Umbilical cord (tissue), 1 donor: Measurements from ENCODE around the gene DUSP8. TPM values are rescaled to one million over a fixed set of nuclear protein-coding genes. Genes with fewer than 3 reads are reported as not detected.

Experiments
- total RNA-seq: library from RNA; depleted of rRNA; stranded (reverse); fragments of >200 nt; gene quantifications from one replicate; pipeline ENCODE4 v1.2.3, GENCODE V29; 2014; ENCODE audit warnings: low replicate concordance; ENCODE audit not compliant: insufficient read depth

DUSP8 gene
- total RNA-seq, 1 donor from 2014 or later, result 2.4 TPM

Other genes starting within 250 kb of the DUSP8 start
- 2.2 TPM for gene BRSK2, start 182.3 kb downstream of the DUSP8 start, total RNA-seq
- gene MOB2, start 85.5 kb downstream of the DUSP8 start, total RNA-seq, result 33.9 TPM
- gene KRTAP5-1, start 13.0 kb upstream of the DUSP8 start, total RNA-seq, result not detected
- gene KRTAP5-2, start 26.0 kb upstream of the DUSP8 start, total RNA-seq, result not detected
- gene KRTAP5-3, start 36.2 kb upstream of the DUSP8 start, total RNA-seq, result not detected
- not detected for gene KRTAP5-4, start 49.9 kb upstream of the DUSP8 start, total RNA-seq
- gene KRTAP5-5, start 57.5 kb upstream of the DUSP8 start, total RNA-seq, result not detected
- not detected for gene KRTAP5-6, start 124.9 kb upstream of the DUSP8 start, total RNA-seq
- gene IFITM10, start 178.3 kb upstream of the DUSP8 start, total RNA-seq, result not detected
- 64.8 TPM for gene CTSD, start 191.7 kb upstream of the DUSP8 start, total RNA-seq